Measurements from ENCODE around the gene TNRC6C.
A peak's percentile ranks its signal among the peaks of the same experiment; 100 is the strongest.

The TNRC6C gene, protein sequence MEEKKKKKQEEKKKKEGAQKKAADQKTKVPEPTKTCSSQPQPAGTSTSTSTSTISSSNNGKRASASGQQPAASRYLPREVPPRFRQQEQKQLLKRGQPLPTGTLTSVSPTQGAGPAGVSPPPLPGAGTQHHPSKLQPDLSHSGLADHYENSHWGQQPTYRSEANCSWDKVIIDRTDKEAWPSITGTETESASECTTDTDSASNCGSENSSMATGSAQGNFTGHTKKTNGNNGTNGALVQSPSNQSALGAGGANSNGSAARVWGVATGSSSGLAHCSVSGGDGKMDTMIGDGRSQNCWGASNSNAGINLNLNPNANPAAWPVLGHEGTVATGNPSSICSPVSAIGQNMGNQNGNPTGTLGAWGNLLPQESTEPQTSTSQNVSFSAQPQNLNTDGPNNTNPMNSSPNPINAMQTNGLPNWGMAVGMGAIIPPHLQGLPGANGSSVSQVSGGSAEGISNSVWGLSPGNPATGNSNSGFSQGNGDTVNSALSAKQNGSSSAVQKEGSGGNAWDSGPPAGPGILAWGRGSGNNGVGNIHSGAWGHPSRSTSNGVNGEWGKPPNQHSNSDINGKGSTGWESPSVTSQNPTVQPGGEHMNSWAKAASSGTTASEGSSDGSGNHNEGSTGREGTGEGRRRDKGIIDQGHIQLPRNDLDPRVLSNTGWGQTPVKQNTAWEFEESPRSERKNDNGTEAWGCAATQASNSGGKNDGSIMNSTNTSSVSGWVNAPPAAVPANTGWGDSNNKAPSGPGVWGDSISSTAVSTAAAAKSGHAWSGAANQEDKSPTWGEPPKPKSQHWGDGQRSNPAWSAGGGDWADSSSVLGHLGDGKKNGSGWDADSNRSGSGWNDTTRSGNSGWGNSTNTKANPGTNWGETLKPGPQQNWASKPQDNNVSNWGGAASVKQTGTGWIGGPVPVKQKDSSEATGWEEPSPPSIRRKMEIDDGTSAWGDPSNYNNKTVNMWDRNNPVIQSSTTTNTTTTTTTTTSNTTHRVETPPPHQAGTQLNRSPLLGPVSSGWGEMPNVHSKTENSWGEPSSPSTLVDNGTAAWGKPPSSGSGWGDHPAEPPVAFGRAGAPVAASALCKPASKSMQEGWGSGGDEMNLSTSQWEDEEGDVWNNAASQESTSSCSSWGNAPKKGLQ (N-terminal part only)

DNA sequence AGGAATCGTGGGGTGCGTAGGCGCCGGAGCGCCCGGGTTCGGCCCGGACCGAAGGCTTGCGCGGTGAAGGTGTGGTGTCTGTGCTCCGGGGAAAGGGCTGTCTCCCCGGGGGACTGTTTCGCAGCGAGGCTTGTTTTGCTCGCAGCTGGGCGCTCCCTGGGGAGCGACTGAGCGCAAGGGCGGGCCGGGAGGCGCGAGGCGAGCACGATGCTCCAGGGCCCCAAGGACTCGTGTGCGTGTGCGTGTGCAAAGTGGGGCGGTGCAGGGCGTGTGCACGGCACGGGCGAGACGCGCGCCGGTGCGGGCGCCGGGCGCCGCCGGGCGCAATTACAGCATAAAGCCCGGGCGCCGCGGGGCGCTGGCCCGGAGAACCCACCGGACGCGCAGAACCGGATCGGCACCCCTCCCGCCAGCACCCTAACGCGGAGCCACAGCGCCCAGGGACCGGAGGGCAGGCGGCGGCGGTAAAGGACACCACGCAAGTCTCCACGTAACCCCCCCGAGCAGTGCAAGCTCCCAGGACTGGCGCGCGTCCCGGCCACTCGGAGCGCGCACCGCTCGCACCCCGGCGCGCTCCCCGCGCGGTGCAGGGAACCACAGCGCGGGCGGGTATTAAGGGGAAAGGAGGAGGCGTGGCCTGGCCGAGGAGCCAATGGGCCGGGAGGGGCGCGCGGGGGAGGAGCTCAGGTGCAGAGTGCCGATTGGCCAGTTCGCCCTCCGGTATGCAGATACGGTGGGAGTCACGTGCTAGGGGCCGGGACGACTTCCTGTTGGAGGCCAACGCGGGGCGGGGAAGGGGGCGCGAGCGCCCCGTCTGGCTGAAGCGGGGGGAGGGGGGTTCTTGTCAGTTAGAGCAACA is at the start of gene TNRC6C:
Gene TNRC6C (plus strand): TSS at position 847 of the 859 bp plus-strand sequence. CDS start 45,504 bp downstream, outside the sequence.
- DNase-seq (ENCODE audit: low read depth): peak; percentile 100

DNA sequence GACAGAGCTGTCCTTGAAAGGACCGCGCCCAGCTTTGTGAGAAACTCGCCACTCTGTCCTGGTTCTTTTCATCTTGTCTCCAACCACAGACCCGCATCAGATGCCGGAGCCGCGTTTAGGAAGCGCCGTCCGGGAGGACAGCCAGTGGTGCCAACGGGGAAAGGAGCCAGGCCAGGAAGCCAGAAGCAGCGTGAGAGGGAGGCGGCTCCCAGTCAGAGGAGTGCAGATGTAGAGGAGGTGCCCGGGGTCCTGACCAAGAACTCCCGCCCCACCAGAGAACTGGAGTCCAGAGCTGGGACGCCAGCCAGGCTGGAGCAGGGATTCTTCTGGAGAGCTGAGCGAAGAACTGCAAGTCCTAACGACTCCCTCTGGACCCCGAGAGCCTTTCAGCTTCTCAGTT is 49.3 kb upstream of the TNRC6C start:
- no peak for DNase-seq (ENCODE audit: low read depth)

DNA sequence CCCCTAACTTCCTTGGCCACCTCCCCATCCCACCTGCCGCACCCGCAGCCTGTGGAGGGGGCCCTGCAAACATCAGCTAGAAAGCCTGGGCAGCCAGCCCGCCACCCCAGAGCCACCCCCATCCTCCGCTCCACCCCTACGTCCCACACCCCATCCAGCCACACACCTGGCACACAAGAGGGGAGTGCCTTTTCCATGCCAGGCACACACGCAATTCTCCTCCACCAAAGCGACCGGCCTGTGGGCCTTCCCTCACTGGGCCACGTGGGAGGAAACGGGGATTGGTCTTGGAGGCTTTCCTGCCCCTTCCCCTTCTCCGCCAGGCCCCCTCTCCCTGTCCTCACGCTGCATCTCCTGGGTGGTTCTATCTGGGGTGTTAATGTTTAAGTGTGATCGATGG is 48.7 kb upstream of the TNRC6C start:
- DNase-seq (ENCODE audit: low read depth): no peak

- DNase-seq (ENCODE audit: low read depth): no peak
Observed at GRCh38 chr17:77914385-77915254, 43.9 kb upstream of the TNRC6C start.

GRCh38 chr17:77915594-77916021 is 42.9 kb upstream of the TNRC6C start:
- DNase-seq (ENCODE audit: low read depth): no peak

- no peak for DNase-seq (ENCODE audit: low read depth)
Observed at GRCh38 chr17:77916264-77916663, 42.2 kb upstream of the TNRC6C start.

DNA sequence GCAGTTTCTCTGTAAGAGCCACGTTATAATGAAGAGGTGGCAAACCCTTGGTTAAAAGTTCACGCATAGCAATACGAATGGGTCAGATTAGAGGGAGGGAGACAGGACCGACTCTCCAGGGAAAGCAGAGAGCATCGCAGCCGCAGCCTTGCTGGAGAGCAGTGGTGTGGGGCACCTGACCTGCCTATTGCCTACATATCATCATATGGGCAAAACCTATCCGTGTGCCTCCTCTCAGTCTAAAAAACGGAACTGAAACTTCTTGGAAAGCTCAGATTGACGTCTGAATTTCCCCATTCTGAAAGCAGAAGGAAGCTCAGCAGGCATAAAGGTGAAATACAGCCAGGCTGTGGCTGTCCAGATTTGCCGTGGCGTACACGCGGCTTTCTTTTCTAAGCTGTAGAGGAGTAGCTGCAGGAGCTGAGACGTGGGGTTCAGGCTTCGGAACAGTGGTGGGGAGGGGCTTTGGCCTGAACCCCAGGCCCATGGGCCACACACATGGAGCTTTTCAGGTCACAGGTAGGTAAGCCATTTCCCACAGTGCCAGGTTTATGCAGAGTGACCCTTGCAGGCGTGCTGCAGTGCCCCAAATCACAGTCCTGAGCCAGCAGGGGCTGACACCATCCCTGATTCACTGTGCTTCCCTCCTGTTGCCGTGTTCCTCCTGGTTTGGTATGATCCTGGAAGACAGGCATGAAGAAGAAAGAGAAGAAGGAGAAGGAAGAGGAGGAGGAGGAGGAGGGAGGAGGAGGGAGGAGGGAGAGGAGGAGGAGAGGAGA is 41.6 kb upstream of the TNRC6C start:
- DNase-seq (ENCODE audit: low read depth): no peak

- no peak for DNase-seq (ENCODE audit: low read depth)
Observed at GRCh38 chr17:77919276-77919675, 39.2 kb upstream of the TNRC6C start.

- no peak for DNase-seq (ENCODE audit: low read depth)
Observed at GRCh38 chr17:77923135-77923534, 35.4 kb upstream of the TNRC6C start.

GRCh38 chr17:77923776-77924513 is 34.6 kb upstream of the TNRC6C start:
- no peak for DNase-seq (ENCODE audit: low read depth)

DNA sequence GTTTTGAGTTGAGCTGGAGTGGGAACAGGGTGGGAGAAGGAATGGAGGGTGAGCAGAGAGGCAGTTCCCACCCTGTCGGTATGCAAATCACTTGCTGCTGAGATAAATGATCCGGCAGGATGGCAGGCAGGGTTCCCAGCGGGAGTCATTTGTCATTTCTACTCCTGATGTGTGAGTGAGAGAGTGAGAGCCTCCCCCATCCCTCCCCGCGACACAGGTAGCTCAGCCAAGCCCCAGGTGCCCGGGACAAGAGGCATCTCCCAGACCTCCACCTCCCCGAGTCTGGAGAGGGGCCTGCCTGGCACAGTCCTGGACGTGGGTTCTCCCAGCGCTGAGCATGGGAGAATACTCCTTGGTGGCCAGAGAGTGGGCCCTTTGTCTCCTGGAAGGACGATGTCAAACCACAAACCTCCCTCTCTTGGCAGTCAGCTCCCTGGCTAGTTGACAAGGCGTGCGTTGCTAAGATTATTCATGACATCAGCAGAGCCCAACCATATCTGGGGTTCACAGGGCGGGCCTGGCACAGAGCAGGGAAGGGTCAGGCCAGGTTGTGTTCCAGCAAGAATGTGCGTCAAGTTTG is 33.7 kb upstream of the TNRC6C start:
- no peak for DNase-seq (ENCODE audit: low read depth)

- DNase-seq (ENCODE audit: low read depth): no peak
Observed at GRCh38 chr17:77925831-77926543, 32.5 kb upstream of the TNRC6C start.

DNA sequence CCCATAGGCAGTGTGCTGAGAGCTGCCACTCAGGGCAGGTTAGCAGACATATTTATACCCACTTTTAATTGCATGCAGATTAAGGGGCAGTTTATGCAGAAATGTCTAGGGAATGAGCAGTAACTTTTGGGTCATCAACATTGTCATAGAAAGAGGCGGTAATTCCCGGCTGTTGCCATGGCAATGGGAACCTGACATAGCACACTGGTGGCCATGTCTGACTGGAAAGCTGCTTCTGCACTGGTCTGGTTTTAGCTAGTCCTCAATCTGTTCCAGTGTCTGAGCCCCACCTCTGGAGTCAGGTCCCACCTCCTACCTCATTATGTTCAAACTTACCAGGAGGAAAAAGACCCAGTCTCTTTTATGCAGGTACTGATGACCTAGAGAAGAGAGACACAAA is 31.5 kb upstream of the TNRC6C start:
- DNase-seq (ENCODE audit: low read depth): no peak

DNA sequence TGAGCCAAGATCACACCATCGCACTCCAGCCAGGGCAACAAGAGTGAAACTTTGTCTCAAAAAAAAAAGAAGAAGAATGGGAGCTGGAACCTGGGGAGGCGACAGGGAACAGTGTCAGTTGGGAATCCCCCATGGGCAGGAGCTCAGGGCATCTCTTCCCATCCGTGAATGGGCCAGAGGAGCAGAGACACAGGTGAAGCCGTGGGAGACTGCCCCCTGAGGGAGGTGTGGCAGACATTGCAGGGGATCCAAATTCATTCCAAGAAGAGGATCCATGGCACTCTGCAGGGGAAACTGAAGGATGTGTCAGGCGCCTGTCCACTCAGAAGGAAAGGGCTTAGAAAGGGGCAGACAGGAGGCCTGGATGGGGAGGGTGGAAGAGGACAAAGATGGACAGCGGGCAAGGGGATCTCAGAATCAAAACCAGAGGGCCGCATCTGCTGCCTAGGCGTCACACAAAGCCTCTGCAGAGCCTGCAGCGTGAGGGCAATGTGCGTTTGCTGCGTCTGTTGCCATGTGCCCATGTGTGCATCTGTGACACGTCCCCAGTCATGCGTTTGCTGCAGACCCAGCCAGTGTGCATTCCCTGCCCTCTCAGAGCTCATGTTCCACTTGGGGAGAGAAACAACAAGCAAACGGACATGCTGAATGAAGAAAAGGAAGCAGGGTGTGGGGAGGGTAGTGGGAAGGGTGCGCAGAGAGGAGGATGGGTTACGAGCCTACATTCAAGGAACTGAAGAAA is 30.6 kb upstream of the TNRC6C start:
- no peak for DNase-seq (ENCODE audit: low read depth)

DNA sequence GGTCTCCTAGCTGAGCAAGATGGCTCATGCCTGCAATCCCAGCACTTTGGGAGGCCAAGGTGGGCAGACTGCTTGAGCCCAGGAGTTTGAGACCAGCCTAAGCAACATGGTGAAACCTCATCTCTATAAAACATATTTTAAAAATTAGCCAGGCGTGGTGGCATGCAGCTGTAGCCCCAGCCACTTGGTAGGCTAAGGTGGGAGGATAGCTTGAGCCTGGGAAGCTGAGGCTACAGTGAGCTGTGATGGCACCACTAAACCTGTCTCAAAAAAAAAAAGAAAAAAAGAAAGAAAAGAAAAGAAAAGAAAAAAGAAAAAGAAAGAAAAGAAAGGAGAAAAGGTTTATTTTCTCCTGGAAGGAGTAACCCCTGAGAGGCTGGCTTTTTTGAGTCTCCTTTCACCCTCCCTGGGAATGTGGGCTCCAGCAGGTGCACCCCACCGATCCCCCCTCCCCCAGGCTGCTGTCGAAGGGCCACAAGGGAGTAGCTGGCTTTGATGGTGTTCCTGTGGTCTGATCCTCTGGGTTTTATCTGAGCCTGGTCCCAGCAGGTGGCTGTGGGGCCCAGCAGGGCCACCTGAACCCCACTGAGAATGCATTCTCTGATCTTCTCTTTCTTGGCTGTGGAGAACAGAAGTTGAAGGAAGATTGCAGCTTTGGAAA is 29.9 kb upstream of the TNRC6C start:
- no peak for DNase-seq (ENCODE audit: low read depth)

DNA sequence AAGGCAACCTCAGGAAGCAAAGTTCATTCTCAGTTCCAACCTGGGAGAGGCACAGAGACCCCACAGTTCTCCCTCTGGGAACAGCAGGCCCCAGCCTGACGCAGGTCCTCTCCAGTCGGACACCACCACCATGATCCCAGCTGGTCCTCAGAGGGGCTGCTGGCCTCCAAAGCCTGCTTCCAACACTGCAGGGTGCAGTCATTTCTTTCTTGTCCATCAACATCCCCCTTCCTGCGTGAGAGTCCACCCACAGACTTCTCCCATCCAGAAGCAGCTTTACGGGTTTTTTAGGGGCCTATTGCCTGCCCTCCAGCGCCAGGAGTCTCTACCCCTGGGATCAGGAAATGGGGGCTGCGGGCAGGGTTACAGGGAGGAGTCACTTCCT is 29.3 kb upstream of the TNRC6C start:
- no peak for DNase-seq (ENCODE audit: low read depth)
